GM19239 (cell line): Measurements from ENCODE around the gene GIGYF1.
"Not testable (repeated sequence)": the region's sequence is repeated elsewhere in the genome, so short reads cannot be mapped to it uniquely, and the experiment has no call there.

Experiments used
- DNase-seq: peaks from one replicate; pipeline ENCODE4 v3.0.0; 2011; ENCODE audit warnings: low spot score; ENCODE audit not compliant: insufficient read length
- FAIRE-seq: peaks from 2 replicates; lab custom pipeline; 2011; peaks lifted over from hg19 to GRCh38; lab: Jason Lieb, UNC

GIGYF1 gene, protein sequence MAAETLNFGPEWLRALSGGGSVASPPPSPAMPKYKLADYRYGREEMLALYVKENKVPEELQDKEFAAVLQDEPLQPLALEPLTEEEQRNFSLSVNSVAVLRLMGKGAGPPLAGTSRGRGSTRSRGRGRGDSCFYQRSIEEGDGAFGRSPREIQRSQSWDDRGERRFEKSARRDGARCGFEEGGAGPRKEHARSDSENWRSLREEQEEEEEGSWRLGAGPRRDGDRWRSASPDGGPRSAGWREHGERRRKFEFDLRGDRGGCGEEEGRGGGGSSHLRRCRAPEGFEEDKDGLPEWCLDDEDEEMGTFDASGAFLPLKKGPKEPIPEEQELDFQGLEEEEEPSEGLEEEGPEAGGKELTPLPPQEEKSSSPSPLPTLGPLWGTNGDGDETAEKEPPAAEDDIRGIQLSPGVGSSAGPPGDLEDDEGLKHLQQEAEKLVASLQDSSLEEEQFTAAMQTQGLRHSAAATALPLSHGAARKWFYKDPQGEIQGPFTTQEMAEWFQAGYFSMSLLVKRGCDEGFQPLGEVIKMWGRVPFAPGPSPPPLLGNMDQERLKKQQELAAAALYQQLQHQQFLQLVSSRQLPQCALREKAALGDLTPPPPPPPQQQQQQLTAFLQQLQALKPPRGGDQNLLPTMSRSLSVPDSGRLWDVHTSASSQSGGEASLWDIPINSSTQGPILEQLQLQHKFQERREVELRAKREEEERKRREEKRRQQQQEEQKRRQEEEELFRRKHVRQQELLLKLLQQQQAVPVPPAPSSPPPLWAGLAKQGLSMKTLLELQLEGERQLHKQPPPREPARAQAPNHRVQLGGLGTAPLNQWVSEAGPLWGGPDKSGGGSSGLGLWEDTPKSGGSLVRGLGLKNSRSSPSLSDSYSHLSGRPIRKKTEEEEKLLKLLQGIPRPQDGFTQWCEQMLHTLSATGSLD (N-terminal part only)

DNA sequence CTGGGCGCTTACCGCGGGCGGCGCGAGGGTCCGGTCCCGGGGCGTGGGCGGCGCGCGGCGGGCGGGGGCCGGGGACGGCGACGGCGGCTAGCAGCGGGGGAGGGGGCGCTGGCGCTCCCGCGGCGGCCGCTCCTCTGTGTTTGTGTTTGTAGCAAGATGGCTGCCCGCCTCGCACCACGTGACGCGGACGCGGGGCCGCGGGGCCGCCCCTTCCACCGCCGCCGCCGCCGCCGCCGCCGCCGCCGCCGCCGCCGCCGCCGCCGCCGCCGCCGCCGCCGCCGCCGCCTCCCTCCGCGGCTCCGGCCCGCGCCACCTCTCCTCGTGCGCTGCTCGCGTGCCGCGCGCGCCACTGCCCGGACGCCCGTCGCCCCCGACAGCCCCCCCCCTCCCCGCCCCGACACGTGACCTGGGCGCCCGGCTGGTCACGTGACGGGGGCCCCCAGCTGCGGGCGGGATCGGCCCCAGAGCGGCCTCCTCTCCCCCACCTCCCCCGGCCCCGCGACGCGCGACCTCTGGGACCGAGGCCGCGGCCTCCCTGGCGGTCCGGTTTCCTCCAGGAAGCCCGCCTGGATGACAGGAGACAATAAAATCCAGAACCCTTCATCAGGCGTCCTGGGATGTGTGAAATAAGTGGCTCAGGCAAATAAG, at the start of gene GIGYF1:
GIGYF1 (minus strand) TSS at position 153 of the 648 bp plus-strand sequence. CDS start 6,012 bp downstream, outside the sequence.
- peak; percentile 89 for DNase-seq
- FAIRE-seq, result no peak

DNA sequence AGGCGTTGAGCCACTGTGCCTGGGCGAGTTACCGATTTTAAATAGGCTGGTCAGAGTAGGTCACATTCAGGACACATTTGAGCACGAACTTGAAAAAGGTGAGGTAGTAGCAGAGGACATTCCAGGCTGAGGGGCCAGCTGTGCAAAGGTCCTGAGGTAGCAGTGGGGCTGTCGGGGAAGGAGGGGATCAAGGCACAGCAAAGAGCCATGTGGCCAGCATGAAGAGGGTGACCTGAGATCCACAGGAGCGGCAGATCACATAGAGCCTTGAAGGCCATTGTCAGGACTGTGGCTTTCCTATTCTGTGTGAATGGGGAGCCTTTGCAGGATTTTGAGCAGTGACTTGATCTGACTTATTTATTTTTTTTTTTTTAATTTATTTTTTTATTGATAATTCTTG, 45.9 kb upstream of the GIGYF1 start:
- DNase-seq (no peak), FAIRE-seq (no peak)

DNA sequence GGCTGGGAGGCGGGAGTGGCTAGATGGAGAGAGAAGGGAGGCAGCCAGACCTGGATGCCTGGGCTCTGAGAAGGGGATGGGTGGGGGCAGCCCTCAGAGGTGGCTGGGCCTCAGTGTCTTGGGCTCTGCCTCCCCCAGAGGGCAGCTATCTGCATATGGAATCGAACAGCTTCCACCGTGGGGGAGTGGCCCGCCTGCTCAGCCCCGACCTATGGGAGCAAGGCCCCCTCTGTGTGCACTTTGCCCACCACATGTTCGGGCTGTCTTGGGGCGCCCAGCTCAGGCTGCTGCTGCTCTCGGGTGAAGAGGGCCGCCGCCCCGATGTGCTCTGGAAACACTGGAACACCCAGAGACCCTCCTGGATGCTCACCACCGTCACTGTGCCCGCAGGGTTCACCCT, 42.6 kb upstream of the GIGYF1 start:
- FAIRE-seq (no peak), DNase-seq (no peak)

DNA sequence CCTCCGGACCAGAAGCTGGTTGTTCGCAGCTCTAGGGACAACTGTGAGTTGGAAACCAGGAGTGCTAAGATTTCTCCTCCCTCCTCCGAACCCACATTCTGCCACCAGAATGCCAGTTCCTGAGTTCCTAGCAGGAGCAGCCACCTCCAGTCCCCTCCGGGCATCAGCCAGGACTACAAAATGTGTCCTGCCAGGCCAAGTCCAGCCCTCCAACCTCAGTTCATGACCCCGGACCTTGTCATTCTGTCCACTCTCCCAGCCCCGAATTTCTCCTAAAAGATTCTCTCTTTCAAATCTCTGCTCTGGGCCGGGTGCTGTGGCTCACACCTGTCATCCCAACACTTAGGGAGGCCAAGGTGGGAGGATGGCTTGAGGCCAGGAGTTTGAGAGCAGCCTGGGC, 41.7 kb upstream of the GIGYF1 start:
- FAIRE-seq, result no peak
- no peak for DNase-seq

DNA sequence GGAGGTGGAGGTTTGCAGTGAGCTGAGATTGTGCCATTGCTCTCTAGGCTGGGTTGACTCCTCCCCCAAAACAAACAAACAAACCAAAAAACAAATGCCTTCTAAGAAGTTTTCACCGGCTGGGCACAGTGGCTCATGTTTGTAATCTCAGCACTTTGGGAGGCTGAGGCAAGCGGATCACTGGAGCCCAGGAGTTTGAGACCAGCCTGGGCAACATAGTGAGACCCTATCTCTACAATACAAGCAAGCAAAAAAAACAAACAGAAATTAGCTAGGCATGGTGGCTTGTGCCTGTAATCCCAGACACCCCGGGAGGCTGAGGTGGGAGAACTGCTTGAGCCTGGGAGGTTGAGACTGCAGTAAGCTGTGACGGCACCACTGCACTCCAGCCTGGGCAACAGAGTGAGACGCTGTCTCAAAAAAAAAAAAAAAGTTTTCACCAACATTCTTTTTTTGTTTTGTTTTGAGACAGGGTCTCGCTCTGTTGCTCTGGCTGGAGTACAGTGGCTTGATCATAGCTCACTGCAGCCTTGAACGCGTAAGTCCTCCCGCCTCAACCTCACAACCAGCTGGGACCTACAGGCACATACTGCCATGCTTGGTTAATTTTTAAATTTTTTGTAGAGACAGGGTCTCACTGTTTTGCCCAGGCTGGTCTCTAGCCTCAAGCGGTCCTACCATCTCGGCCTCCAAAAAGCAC, 38.0 kb upstream of the GIGYF1 start:
- DNase-seq, result no peak
- no peak for FAIRE-seq

DNA sequence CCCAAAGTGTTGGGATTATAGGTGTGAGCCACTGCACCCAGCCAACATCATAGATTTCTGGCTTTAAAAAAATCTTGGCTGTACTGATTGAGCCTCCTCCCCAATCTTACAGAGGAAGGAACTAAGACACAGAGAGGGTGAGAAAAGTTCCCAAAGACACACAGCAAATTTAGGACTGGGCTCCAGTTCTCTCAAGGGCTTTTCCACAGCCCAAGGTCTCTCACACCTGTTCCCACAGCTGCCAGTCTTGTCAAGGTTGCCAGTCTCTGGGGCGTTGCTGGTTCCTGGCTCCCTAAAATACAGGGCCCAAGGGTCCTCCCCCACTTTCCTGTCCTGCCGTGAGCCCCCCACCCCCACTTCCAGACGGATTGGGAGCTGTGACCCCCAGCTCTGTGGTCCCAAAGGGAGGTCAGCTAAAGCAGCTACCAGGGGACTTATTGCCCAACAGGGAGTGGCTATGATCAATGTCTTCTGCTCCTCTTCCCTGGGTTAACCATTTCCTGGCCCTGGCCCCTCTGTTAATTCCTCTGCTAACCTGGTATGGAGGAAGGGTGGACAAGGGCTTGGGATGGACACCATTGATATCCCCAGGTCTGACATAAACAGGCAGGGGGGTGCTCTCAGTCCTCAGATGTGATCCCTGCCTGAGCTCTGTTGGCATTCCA, 36.2 kb upstream of the GIGYF1 start:
- DNase-seq, result no peak

DNA sequence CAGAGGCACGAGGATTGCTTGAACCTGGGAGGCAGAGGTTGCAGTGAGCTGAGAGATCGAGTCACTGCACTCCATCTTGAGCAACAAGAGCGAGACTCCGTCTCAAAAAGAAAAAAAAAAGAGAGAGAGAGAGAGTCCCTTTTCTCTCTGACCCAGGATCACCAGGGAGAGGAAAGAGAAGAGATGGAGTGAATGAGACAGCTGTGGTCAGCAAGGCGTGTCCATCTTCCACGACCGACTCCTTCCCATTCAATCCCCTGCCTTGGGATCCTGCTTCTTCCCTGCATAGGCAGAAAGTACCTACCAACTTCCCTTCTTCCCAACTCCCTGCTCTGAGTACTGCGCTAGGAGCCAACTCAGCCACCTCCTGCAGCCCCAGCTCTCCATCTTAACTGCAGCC, 34.1 kb upstream of the GIGYF1 start:
- DNase-seq (no peak), FAIRE-seq (no peak)

More for the DNA sequence above, 36.2 kb upstream of the GIGYF1 start:
- FAIRE-seq, result no peak

DNA sequence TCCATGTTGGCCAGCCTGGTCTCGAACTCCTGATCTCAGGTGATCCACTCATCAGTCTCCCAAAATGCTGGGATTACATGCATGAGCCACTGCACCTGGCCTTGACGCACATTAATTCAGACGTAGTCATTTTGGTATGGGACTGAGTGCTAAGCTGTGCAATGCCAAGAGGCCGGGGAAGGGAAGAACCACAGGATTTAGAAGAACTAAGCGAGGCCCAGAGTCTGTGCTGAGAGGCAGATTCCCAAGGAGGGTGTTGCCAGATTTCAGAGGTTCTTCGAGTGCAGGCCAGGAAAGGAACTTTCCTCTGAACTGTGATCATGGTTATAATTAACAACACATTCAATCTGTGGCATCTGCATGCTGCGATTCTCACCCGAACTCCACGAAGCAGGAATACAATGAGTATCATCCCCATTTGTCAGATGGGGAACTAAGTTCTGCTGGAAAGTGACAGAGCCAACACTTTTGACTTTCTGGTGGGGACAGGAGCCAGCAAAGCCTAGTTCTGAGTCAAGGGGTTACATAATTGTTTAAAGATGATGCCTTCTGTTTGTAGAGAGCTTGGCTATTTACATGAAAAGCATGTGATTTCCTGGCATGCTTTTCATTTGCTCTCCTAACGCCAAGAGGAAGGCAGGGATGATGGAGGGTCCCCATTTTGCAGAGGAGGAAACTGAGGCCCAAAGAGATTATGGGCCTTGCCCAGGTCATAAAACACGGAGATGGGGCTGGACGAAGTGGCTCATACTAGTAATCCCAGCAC, 33.1 kb upstream of the GIGYF1 start:
- DNase-seq, result no peak
- no peak for FAIRE-seq

DNA sequence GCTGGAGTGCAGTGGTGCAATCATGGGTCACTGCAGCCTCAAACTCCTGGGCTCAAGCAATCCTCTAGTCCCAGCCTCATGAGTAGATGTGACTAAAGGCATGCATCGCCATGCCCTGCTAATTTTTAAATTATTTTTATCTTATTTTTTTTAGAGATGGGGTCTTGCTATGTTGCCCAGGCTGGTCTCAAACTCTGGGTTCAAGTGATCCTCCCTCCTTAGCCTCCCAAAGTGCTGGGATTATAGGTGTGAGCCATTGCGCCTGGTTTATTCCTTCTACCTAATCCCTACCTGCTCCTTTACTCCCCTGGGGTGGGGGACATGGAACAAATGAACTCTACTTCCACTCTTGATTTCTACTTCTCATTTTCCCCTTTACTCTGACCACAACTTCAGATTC, 30.3 kb upstream of the GIGYF1 start:
- FAIRE-seq, result not testable (repeated sequence)

DNA sequence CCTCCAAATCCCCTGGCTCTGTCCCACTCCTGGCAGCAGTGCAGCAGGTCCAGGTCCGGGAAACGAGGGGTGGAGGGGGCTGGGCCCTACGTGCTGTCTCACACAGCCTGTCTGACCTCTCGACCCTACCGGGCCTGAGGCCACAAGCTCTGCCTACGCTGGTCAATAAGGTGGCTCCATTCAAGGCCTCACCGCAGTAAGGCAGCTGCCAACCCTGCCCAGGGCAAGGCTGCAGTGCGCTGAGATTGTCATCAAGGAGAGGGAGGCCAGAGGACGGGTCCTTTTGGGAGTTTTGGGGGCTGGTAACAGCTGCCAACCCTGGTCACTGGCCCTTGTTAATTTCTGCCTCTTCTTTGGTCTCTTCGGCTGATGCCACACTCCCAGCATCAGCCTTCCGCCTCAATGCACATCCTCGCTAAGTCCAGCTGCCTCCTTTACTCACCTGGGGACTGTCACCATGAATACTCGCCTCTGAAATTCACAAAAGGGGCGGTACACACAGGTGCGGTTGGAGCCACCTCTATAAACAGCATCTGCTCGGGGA, 29.8 kb upstream of the GIGYF1 start:
- no peak for DNase-seq
- no peak for FAIRE-seq

More for the DNA sequence above, 30.3 kb upstream of the GIGYF1 start:
- not testable (repeated sequence) for DNase-seq

DNA sequence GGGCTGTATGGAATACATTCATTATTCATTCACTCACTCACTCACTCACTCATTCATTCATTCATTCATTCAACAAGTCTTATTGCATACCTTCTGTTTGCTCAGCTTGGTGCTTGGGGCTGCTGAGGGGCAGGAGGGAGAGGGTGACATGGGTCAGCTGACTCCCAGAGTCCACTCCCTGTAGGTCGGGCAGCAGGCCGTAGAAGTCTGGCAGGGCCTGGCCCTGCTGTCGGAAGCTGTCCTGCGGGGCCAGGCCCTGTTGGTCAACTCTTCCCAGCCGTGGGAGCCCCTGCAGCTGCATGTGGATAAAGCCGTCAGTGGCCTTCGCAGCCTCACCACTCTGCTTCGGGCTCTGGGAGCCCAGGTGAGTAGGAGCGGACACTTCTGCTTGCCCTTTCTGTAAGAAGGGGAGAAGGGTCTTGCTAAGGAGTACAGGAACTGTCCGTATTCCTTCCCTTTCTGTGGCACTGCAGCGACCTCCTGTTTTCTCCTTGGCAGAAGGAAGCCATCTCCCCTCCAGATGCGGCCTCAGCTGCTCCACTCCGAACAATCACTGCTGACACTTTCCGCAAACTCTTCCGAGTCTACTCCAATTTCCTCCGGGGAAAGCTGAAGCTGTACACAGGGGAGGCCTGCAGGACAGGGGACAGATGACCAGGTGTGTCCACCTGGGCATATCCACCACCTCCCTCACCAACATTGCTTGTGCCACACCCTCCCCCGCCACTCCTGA, 28.6 kb upstream of the GIGYF1 start:
- FAIRE-seq (no peak), DNase-seq (no peak)

DNA sequence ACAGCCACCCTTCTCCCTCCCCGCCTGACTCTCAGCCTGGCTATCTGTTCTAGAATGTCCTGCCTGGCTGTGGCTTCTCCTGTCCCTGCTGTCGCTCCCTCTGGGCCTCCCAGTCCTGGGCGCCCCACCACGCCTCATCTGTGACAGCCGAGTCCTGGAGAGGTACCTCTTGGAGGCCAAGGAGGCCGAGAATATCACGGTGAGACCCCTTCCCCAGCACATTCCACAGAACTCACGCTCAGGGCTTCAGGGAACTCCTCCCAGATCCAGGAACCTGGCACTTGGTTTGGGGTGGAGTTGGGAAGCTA, 27.4 kb upstream of the GIGYF1 start:
- no peak for DNase-seq
- FAIRE-seq, result no peak

DNA sequence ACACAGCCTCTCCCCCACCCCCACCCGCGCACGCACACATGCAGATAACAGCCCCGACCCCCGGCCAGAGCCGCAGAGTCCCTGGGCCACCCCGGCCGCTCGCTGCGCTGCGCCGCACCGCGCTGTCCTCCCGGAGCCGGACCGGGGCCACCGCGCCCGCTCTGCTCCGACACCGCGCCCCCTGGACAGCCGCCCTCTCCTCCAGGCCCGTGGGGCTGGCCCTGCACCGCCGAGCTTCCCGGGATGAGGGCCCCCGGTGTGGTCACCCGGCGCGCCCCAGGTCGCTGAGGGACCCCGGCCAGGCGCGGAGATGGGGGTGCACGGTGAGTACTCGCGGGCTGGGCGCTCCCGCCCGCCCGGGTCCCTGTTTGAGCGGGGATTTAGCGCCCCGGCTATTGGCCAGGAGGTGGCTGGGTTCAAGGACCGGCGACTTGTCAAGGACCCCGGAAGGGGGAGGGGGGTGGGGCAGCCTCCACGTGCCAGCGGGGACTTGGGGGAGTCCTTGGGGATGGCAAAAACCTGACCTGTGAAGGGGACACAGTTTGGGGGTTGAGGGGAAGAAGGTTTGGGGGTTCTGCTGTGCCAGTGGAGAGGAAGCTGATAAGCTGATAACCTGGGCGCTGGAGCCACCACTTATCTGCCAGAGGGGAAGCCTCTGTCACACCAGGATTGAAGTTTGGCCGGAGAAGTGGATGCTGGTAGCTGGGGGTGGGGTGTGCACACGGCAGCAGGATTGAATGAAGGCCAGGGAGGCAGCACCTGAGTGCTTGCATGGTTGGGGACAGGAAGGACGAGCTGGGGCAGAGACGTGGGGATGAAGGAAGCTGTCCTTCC, 26.8 kb upstream of the GIGYF1 start:
- DNase-seq (no peak), FAIRE-seq (no peak)

DNA sequence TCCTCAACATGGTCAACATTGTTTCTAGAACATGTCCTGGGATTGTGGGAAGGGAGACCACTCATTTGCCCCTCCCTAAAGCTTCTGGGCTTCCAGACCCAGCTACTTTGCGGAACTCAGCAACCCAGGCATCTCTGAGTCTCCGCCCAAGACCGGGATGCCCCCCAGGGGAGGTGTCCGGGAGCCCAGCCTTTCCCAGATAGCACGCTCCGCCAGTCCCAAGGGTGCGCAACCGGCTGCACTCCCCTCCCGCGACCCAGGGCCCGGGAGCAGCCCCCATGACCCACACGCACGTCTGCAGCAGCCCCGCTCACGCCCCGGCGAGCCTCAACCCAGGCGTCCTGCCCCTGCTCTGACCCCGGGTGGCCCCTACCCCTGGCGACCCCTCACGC, 26.2 kb upstream of the GIGYF1 start, which contains the start of gene EPO:
EPO (plus strand) TSS at position 190 of the 392 bp plus-strand sequence. CDS start 513 bp downstream, outside the sequence.
- FAIRE-seq, result no peak

DNA sequence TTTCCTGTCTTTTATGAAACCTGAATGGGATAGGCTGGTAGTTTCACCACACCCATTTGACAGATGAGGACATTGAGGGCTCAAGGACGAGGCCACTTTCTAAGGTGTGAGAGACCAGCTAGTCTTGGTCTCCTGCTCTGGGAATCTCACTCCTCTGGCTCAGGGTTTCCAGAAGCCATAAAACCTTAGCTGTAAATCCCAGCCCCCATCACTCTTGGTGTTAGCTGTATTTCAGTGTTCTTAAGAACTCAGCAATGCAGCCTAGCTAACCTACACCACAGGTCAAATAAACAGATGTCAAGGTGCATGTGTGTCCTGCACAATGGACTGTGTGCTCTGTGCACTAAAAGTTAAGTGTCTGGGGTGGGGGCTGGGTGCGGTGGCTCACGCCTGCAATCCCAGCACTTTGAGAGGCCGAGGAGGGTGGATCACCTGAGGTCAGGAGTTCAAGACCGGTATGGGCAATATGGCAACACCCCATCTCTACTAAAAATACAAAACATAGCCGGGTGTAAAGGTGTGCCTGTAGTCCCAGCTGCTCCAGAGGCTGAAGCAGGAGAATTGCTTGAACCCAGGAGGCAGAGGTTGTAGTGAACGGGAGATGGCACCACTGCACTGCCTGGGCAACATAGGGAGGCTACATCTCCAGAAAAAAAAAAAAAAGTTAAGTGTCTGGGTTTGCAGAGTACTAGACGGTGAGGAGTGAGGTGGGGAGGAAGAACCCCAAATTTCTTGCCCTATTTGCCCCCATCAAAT, 25.7 kb upstream of the GIGYF1 start:
- no peak for FAIRE-seq
- DNase-seq, result no peak

More for the DNA sequence above, 26.2 kb upstream of the GIGYF1 start, which contains the start of gene EPO:
- DNase-seq, result no peak

DNA sequence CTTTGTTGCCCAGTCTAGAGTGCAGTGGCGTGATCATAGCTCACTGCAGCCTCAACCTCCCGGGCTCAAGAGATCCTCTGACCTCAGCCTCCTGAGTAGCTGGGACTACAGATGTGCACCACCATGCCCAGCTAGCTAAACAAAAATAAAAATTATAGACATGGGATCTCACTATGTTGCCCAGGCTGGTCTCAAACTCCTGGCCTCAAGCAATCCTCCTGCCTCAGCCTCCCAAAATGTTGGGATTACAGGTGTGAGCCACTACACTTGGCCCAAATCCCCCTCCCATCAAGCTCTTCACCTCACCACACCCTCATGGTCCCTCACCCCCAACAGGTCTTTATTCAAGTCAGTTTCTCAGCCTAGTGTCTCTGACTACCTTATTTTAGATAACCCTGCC, 23.0 kb upstream of the GIGYF1 start:
- DNase-seq, FAIRE-seq: not testable (repeated sequence)
